DND-41 (cell line): ENCODE data around the gene GPR15LG.
"Not testable (repeated sequence)": the region's sequence is repeated elsewhere in the genome, so short reads cannot be mapped to it uniquely, and the experiment has no call there.

Experiments used
- CTCF ChIP-seq: IDR thresholded peaks from 2 replicates; pipeline ENCODE4 v1.5.1; 2012; ENCODE audit warnings: borderline replicate concordance, low read length, moderate library complexity, mild to moderate bottlenecking; ENCODE audit not compliant: poor library complexity, severe bottlenecking; ENCODE audit errors: extremely low read depth
- EZH2 ChIP-seq: IDR thresholded peaks from 3 replicates; pipeline ENCODE4 v1.6.1; 2012; ENCODE audit warnings: borderline replicate concordance, low read depth, mild to moderate bottlenecking, moderate library complexity, low read length, inconsistent platforms; ENCODE audit not compliant: severe bottlenecking

GRCh38 chr10:84148006-84148597 lies 25.5 kb upstream of the GPR15LG start:
- TF ChIP-seq CTCF: peak; percentile 70
- not testable (repeated sequence) for TF ChIP-seq EZH2
